Measurements from ENCODE around the gene NALCN.

- TF ChIP-seq CTCF (IDR thresholded peaks at IDR 0.05; ENCODE audit: insufficient read depth, low read length, poor library complexity, severe bottlenecking) (no peak), EZH2phosphoT487 (conservative IDR thresholded peaks at IDR 0.05; ENCODE audit: low read length) (no peak)
These were observed 205.5 kb downstream of the NALCN start for GRCh38 chr13:101210774-101211173.

Data from SU-DHL-6 (cell line).